NCI-H345 (cell line): ENCODE data around the gene TREML1.
"Not testable (repeated sequence)": the region's sequence is repeated elsewhere in the genome, so short reads cannot be mapped to it uniquely, and the experiment has no call there.

Experiments
- DNase-seq: peaks from one replicate; lab custom pipeline; 2025; lab: John Stamatoyannopoulos, UW

Gene TREML1, protein sequence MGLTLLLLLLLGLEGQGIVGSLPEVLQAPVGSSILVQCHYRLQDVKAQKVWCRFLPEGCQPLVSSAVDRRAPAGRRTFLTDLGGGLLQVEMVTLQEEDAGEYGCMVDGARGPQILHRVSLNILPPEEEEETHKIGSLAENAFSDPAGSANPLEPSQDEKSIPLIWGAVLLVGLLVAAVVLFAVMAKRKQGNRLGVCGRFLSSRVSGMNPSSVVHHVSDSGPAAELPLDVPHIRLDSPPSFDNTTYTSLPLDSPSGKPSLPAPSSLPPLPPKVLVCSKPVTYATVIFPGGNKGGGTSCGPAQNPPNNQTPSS

GRCh38 chr6:41153992-41154625 is at the start of gene TREML1:
Gene TREML1, minus strand, starts transcription at chr6:41154347. Its CDS starts 59 bp downstream, at chr6:41154288.
- DNase-seq, result no peak

DNA sequence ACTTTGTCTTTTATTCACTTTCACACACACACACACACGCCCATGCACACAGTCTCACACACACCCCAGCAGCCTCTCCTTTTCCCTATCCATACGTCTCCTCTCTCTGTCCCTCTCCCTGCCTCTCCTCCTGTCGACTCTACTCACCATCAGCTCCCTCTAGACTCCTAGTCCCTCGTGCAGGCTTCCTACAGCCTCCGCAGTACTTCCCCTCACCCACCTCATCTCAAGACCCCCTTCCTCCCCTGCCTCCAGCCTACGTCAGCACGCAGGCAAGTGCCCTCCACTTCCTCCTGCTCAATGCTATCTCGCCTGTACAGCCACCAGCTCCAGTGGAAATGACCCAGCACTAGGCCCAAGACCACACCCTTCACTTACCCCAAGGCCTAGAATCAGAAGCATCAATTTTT is 47.6 kb upstream of the TREML1 start:
- no peak for DNase-seq

DNA sequence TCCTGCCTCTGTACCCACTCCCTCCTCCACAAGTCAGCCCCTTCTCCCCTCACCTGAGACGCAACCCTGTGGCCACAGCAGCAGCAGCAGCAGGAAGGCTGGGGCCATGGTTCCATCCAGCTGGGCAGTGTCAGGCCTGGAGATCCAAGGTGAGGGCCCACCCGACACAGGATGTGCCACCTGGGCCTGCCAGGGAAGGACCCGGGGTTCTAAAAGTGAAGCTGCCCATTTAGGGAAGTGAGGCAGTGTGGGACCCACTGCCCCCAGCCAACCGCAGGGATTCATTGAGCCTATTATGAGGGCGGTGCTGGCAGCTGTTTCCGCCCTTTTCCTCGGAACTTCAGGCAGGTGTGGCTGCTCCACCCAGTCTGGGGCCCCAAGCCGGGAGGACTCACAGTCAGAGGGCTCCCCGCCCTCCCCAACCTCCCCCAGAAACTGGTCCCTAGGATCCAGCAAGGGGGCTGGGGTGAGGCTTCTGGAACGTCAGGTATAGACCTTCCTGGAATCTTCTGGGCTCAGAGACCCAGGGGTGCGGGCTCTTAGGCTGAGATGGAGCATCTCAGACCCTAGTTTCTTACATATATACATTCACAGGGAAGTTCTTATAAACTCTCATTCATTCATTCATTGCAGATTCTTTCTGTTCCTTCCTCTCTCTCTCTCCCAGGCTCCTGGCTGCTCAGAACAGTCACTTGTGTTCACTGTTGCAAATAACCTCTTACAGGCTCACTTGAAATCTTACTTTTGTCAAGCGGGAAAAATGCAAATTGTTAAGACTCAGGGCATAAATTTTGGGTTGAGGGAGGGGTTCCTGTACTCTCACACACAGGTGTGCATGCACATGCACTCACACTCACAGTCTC is 47.0 kb upstream of the TREML1 start, which contains the start of gene TREML2:
TREML2 (minus strand) TSS at position 249 of the 863 bp plus-strand sequence; CDS start at position 108, 141 bp downstream.
- no peak for DNase-seq

GRCh38 chr6:41200296-41200900 is 46.3 kb upstream of the TREML1 start:
- DNase-seq, result no peak

GRCh38 chr6:41199552-41200246 is 45.6 kb upstream of the TREML1 start:
- no peak for DNase-seq

DNA sequence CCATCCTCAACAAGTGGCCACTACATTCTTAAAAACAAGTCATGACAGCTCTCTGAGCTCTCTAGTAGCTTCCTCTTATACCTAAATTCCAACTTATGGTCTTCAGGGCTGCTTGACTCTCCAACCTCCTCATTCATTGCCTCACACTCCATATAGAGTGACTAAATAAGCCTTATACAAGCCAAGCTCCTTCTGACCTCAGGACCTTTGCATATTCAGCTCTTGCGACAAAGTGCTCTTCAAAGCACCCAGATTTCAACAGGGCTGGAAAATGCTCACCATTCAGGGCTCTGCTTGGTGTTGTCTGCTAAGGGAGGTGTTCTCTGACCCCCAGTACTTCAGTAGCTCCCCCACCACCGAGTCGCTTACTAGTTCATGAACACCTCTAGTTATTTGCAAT is 43.1 kb upstream of the TREML1 start:
- no peak for DNase-seq

- no peak for DNase-seq
These were observed 40.2 kb upstream of the TREML1 start for GRCh38 chr6:41194386-41194785.

DNA sequence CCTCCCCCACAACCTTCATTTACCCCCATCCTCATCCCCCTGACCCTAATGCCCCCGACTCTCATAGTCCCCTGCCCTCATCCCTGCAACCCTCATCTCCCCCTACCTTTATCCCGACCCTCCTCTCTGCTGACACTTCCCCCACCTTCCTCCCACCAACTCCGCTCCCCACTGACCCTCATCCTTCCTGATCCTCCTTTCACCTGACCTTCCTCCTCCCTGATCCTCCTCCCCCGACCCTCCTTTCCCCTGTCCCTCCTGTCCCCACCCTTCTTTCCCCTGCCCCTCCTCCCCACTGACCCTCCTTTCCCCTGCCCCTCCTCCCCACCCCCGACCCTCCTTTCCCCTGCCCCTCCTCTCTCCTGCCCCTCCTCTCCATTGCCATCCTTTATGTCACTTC is 39.7 kb upstream of the TREML1 start:
- no peak for DNase-seq

DNA sequence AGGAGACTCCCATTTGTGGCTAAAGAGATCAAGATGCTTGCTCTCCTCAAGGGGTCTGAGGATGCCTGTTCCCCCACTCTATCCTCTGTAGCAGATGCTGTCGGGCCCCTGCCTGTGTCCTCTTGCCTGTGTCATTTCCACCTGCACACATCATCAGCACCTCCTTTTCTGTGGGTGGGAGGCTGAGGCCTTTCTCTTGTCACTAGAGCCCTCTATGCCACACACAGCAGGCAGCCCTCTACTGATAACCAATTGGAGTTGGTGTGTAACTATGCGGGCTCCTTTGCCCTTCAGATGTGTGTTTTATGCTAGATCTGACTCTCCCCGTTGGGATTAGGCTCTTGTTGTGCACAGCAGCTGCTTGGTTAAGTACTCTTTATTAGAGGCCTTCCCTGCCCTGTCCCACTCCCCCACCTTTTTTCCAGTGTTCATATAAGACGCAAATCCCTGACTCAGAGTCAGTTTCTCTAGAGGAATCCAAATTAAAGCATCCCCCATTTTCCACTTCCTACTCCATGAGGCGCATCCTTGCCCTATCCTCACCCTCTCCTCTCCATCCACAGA is 39.1 kb upstream of the TREML1 start:
- DNase-seq, result no peak

- no peak for DNase-seq
These were observed 37.4 kb upstream of the TREML1 start for GRCh38 chr6:41191569-41191968.

DNA sequence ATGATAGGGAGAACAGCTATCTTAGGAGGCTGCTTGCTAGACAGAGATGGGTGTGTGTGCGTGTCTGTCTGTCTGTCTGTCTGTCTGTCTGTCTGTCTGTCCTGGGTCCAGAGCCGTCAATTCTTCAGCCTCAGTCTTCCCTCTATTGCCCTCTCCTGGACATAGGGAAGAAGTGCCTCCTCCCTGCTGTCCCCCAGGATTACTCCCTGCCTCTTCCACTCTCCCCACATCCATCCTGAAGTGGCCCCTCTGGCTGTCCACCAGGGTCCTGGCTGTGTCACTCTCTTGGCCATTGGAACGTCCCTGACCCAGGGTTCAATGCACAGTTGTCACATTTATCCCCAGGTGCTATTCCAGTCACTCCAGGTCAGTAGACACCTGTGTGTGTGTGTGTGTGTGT is 36.6 kb upstream of the TREML1 start:
- DNase-seq, result no peak

- DNase-seq, result no peak
These were observed 35.8 kb upstream of the TREML1 start for GRCh38 chr6:41189967-41190366.

DNA sequence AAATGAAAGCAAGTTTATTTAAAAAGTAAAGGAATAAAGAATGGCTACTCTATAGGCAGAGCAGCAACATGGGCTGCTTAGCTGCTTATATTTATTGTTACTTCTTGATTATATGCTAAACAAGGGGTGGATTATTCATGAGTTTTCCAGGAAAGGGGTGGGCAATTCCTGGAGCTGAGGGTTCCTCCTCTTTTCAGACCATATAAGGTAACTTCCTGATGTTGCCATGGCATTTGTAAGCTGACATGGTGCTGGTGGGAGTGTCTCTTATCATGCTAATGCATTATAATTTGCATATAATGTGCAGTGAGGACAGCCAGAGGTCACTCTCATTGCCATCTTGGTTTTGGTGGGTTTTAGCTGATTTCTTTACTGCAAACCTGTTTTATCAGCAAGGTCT is 34.9 kb upstream of the TREML1 start:
- not testable (repeated sequence) for DNase-seq

DNA sequence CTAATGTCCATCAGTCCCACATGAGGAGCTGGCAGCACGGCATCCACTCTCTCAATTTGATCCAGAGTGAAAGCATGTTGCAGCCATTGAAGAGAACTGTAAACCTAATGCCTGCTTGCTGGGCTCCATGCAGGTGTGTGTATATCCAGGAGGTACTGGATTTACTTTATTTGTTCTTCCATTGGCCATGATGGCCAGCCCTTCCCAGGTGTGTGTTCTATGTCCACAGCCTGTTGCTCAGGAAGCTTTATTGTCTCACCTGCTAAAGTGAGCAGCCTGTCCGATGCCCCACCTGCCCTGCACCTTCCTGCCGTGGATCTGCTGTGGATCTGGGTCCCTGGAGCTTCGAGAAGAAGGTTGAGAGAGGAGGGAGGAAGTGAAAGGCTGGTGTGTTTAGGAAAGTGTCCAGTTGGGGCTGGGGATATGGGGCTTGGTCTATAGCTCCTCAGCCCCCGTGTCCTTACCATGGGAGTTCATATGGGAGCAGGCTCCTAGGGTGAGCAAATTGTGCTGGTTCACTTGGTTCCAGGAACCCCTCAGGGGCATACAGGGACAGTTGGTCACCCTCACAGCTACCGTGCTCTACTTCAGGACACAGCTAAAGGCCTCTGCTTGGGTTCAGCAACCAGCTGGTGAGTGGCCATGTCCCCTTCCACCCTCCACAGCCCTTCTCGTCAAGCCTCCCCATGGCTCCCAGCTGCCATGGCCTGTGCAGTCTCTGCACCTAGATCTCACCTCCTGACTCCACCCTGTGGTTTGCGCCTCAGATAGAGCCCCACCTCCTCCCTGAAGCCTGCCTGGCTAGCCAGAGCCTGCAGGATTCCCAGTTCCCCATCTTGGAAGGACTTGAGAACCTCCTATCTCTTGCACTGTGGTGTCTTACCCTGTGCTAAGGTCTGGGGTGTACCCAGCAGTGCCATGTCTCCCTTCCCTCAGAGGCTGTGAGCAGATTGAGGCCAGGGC is 34.1 kb upstream of the TREML1 start:
- DNase-seq, result no peak

- DNase-seq, result no peak
These were observed 31.9 kb upstream of the TREML1 start for GRCh38 chr6:41186031-41186562.

DNA sequence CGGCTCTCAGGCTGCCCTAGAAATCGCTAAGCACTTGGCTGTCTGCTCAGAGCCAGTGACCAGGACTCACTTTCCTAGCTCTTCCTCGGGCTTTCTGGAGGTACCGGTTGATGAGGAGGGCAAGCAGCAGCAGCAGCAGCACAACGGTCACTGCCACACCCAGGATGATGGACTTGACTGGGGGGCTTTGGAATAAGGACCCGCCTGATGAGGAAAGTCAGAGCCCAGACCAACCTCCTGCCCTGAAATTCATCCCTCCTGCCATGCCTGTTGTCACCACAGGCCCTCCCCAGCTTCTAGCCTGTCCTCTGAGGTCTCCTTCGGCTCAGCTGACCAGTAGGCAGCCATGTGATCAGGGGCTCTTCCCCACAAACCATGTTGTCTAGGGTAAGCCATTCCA is 30.6 kb upstream of the TREML1 start:
- no peak for DNase-seq

DNA sequence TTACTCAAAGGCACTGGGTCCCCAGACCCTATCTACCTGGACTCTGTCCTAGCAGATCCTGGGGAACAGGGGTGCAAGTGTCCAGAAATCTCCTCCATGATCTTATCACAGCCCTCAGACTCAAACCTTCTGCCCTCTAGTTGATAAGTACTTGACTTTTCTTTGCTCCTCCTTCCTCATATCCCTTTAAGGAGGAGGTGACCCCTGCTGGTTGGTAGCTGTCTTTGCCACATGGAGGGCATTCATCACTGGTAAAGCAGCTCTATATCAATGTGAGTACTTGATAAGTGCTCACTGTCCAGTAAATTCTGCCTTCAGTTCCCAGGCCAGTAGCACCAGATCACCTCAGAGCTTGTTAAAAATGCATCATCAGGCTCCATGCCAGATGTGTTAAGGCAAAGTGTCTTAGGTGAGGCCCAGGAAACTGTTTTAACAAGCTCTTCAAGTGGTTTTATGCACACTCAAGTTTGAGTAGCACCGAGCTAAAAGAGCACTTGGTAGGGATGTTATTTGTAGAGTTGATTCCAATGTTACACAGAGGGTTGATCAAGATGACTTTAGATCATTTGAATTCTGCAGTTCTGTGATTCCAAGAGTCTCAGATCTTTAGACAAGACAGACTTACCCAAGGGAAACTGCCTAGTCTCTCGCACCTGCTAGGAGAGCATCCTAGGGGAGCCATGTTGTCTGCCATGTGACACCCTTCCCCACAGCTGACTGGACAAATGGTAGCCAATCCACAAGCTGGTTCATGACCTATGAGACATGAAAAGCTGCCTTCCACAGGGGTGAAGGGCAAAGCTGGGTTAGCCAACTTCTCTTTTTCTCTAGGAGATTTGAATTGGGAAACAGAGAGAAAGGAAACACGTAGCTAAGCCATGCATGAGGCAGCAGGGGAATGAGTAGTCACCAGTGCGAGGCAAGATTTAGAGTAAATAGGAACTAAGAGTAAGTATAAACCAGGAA is 28.2 kb upstream of the TREML1 start:
- peak; percentile 53 for DNase-seq

DNA sequence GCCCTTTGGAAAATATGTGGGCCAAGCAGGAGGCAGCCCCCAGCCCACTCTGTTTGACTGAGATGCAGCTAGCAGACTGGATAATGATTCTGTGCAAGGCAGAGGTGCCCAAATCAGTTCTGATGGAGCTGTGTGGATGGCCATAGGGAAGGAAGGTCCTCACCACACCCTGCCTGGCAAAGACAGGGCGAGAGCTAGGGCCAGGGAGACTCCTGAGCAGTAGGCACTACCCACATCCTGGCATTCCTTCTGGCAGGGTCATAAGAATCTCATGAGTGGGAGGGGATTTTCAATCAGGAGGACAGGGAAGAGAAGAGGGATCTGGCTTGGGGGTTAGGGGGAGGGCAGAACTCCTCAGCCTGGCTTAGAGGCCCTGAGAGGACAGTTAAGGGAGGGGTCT is 27.4 kb upstream of the TREML1 start:
- DNase-seq, result no peak

DNA sequence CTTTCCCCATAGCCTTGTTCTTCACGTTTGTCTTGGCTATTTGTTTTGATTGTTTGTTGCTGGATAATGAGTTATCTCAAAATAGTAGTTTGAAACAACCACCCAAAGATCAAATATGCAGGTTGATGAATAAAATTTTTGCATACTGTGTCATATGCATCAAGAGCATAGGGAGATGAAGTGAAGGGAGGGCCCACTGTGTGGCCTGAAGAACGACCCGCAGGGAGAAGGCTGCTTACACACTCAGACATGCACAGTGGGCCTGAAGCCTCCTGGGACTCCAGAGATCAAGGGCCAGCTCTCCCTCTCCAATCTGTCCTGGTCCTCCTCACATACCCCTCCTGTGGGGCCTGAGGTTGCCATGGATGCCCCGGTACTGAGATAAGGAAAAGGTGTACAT is 25.0 kb upstream of the TREML1 start:
- DNase-seq, result no peak
